GM19328 (cell line): ENCODE measurements around the gene USF2.

Source experiments
- ATAC-seq: cut with Tn5 transposase; IDR thresholded peaks from one replicate; pipeline ENCODE4 v1.9.1; 2021; ENCODE audit warnings: mild to moderate bottlenecking, moderate library complexity; ENCODE audit not compliant: unreplicated experiment

Gene USF2

GRCh38 chr19:35265126-35265899 is 3.4 kb upstream of the USF2 start:
- ATAC-seq: no peak

- ATAC-seq: no peak
Observed at GRCh38 chr19:35265900-35266519, 2.8 kb upstream of the USF2 start.

- no peak for ATAC-seq
Observed at GRCh38 chr19:35266520-35267352, 2.0 kb upstream of the USF2 start.

- ATAC-seq: no peak
Observed at GRCh38 chr19:35267353-35267817, 1.4 kb upstream of the USF2 start.

- peak; percentile 34 for ATAC-seq
Observed at GRCh38 chr19:35267818-35268535, 785 bp upstream of the USF2 start.

GRCh38 chr19:35269438-35270117 is 816 bp downstream of the USF2 start:
- ATAC-seq: peak; percentile 34

- ATAC-seq: no peak
Observed at GRCh38 chr19:35270381-35270811, 1.6 kb downstream of the USF2 start.

GRCh38 chr19:35271546-35271945 is 2.8 kb downstream of the USF2 start:
- ATAC-seq: no peak

- no peak for ATAC-seq
Observed at GRCh38 chr19:35272122-35272719, 3.5 kb downstream of the USF2 start.

GRCh38 chr19:35272954-35273649 is 4.3 kb downstream of the USF2 start:
- ATAC-seq: no peak

GRCh38 chr19:35273686-35274259 is 5.0 kb downstream of the USF2 start:
- ATAC-seq: no peak

GRCh38 chr19:35274323-35274722 is 5.6 kb downstream of the USF2 start:
- no peak for ATAC-seq

GRCh38 chr19:35276706-35277281 is 8.0 kb downstream of the USF2 start:
- ATAC-seq: no peak

- ATAC-seq: no peak
Observed at GRCh38 chr19:35278578-35279284, 10.0 kb downstream of the USF2 start.

- no peak for ATAC-seq
Observed at GRCh38 chr19:35279374-35279773, 10.6 kb downstream of the USF2 start.

GRCh38 chr19:35279985-35280821 is 11.4 kb downstream of the USF2 start:
- ATAC-seq: no peak

GRCh38 chr19:35281303-35281702 is 12.5 kb downstream of the USF2 start:
- no peak for ATAC-seq
